Prostate gland (tissue), 2 donors: Measurements from ENCODE around the gene ALK. TPM values are rescaled to one million over a fixed set of nuclear protein-coding genes. Genes with fewer than 3 reads are reported as not detected.
A peak's percentile ranks its signal among the peaks of the same experiment; 100 is the strongest.

Experiments used
- DNase-seq: peaks from one replicate; pipeline ENCODE4 v3.0.0-alpha.2; 2019; ENCODE audit warnings: low spot score
- H3K27ac ChIP-seq, 2 donors: fragments of 200-600 bp; sonication (generic); 2 replicates each; pipeline ENCODE4 v1.5.1; 2017 to 2019
- H3K27me3 ChIP-seq: fragments of 200-600 bp; sonication (generic); replicated peaks from 2 replicates; pipeline ENCODE4 v1.5.1; 2019; ENCODE audit not compliant: insufficient read depth
- H3K36me3 ChIP-seq, 2 donors: fragments of 200-600 bp; sonication (generic); 1 replicate in 1 of 2; 2 replicates in 1 of 2; pipeline versions ENCODE4 v1.5.1 to v1.8.1; 2017 to 2019
- H3K4me1 ChIP-seq: fragments of 200-600 bp; sonication (generic); replicated peaks from 2 replicates; pipeline ENCODE4 v1.5.1; 2019
- H3K4me3 ChIP-seq, 2 donors: fragments of 200-600 bp; sonication (generic); 2 replicates each; pipeline ENCODE4 v1.5.1; 2017 to 2019
- H3K9me3 ChIP-seq: fragments of 200-600 bp; sonication (generic); 2 replicates; pipeline ENCODE4 v1.5.1; 2017
- CTCF ChIP-seq, 4 experiments: fragments of 200-600 bp in 2 of 4; fragments of 450-650 bp in 2 of 4; sonication (generic) in 2 of 4; IDR thresholded peaks; 1 replicate in 3 of 4; 2 replicates in 1 of 4; pipeline ENCODE4 v1.5.1; 2016 to 2019; ENCODE audit warnings: antibody characterized with exemption in 4 of 4, mild to moderate bottlenecking in 2 of 4, moderate library complexity in 2 of 4
- POLR2A ChIP-seq: fragments of 450-650 bp; IDR thresholded peaks from one replicate; pipeline ENCODE4 v1.6.1; 2016; ENCODE audit warnings: antibody characterized with exemption, mild to moderate bottlenecking
- POLR2AphosphoS5 ChIP-seq: sonication (generic); formaldehyde crosslinking; IDR thresholded peaks from one replicate; pipeline ENCODE4 v1.6.1; 2017; ENCODE audit warnings: antibody characterized with exemption
- WGBS: methylation state at CpG from one replicate; pipeline ENCODE4 v1.1.5; 2018; 5-methylcytosine and 5-hydroxymethylcytosine counted together
- intact Hi-C: fragments of 100-400 bp; cut with DNase I; formaldehyde crosslinking; loops from one replicate; pipeline ENCODE4 v1.14.2; 2022
- total RNA-seq, 2 donors: library from RNA; depleted of rRNA; stranded (reverse); fragments of >200 nt; gene quantifications; one replicate each; pipeline ENCODE4 v1.1.0, GENCODE V29; 2016

Gene ALK
- total RNA-seq, 2 donors from 2014 or later = 0.14 to 1.2 TPM

GRCh38 chr2:29196792-29197788, 724.3 kb downstream of the ALK start:
- peak; percentile 63 for DNase-seq
- Histone ChIP-seq H3K4me1 (no peaks in the 10 kb centered on the region), H3K4me3 (no peak overlapping the region), H3K36me3 (no peaks in the 10 kb centered on the region), H3K27me3 (no peaks in the 10 kb centered on the region), H3K9me3 (no peaks in the 10 kb centered on the region), H3K27ac (no peak overlapping the region)
- TF ChIP-seq CTCF (IDR thresholded peaks at IDR 0.05) = peak; percentile 65 to 84 (median 80)
- TF ChIP-seq POLR2A = no peak
- peak; percentile 48 for TF ChIP-seq POLR2AphosphoS5
- WGBS = 32% methylated on average over 14 of the region's 14 CpGs
- intact Hi-C loops = loop anchor here (1.0 kb wide), 1 partner anchor 239 kb away; no protein-coding TSS in a partner anchor

- H3K4me1 ChIP-seq = no peaks in the 10 kb centered on the region
- intact Hi-C loops = loop anchor here (1.0 kb wide), 1 partner anchor 237 kb away; no protein-coding TSS in a partner anchor
Measured at GRCh38 chr2:29195796-29196195, 725.6 kb downstream of the ALK start.

GRCh38 chr2:29193681-29194080, 727.7 kb downstream of the ALK start:
- WGBS = 93% methylated on average over 7 of the region's 7 CpGs
- no peak for DNase-seq
- no peak for TF ChIP-seq POLR2AphosphoS5
- H3K27ac ChIP-seq = no peak overlapping the region
- no peak overlapping the region for H3K4me3 ChIP-seq
- intact Hi-C loops = no loop called here
- no peaks in the 10 kb centered on the region for H3K27me3 ChIP-seq
- H3K9me3 ChIP-seq = no peaks in the 10 kb centered on the region
- no peaks in the 10 kb centered on the region for H3K4me1 ChIP-seq
- H3K36me3 ChIP-seq = no peaks in the 10 kb centered on the region

More at GRCh38 chr2:29195796-29196195, 725.6 kb downstream of the ALK start:
- WGBS = 82% methylated on average over 8 of the region's 8 CpGs
- Histone ChIP-seq H3K27ac (no peak overlapping the region), H3K36me3 (no peaks in the 10 kb centered on the region), H3K4me3 (no peak overlapping the region), H3K27me3 (no peaks in the 10 kb centered on the region), H3K9me3 (no peaks in the 10 kb centered on the region)
- DNase-seq = no peak
- TF ChIP-seq CTCF (IDR thresholded peaks at IDR 0.05) = no peak
- no peak for TF ChIP-seq POLR2A
- no peak for TF ChIP-seq POLR2AphosphoS5

- no peak overlapping the region for H3K4me3 ChIP-seq
- no peaks in the 10 kb centered on the region for H3K4me1 ChIP-seq
- H3K36me3 ChIP-seq = no peaks in the 10 kb centered on the region
- no peak for DNase-seq
- no peak overlapping the region for H3K27ac ChIP-seq
- no peaks in the 10 kb centered on the region for H3K9me3 ChIP-seq
- H3K27me3 ChIP-seq = no peaks in the 10 kb centered on the region
- intact Hi-C loops = no loop called here
- TF ChIP-seq POLR2A = no peak
- no peak for TF ChIP-seq CTCF (IDR thresholded peaks at IDR 0.05)
- no peak for TF ChIP-seq POLR2AphosphoS5
- 89% methylated on average over 12 of the region's 12 CpGs for WGBS
Measured at GRCh38 chr2:29193111-29193510, 728.3 kb downstream of the ALK start.

GRCh38 chr2:29192526-29192925, 728.9 kb downstream of the ALK start:
- Histone ChIP-seq H3K9me3 (no peaks in the 10 kb centered on the region), H3K27ac (no peak overlapping the region), H3K27me3 (no peaks in the 10 kb centered on the region), H3K36me3 (no peaks in the 10 kb centered on the region), H3K4me1 (no peaks in the 10 kb centered on the region), H3K4me3 (no peak overlapping the region)
- no peak for DNase-seq
- WGBS = 80% methylated on average over 3 of the region's 3 CpGs
- intact Hi-C loops = no loop called here
- TF ChIP-seq POLR2AphosphoS5 = no peak
- no peak for TF ChIP-seq POLR2A
- no peak for TF ChIP-seq CTCF (IDR thresholded peaks at IDR 0.05)
